HG03565 (cell line): ENCODE measurements around the gene DCXR.

Source experiments
- ATAC-seq: cut with Tn5 transposase; IDR thresholded peaks from one replicate; pipeline ENCODE4 v1.9.1; 2021; ENCODE audit warnings: mild to moderate bottlenecking, moderate library complexity; ENCODE audit not compliant: unreplicated experiment

Gene DCXR

DNA sequence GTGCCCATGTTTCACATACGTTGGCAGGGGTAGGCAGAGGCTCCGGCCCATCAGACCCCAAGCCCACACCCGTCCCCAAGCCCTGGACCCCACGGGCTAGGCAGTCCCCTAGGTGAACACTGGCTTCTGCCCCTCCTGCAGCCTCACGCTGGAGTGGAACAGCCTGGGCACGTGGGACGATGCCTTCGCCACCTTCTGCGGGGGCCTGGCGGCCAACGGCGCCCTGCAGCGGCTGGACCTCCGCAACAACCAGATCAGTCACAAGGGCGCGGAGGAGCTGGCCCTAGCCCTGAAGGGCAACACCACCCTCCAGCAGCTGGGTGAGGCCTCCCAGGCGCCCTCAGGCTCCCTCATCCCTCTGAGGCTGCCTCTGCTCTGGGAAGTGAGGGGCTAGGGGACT, 12.6 kb downstream of the DCXR start:
- ATAC-seq = no peak

DNA sequence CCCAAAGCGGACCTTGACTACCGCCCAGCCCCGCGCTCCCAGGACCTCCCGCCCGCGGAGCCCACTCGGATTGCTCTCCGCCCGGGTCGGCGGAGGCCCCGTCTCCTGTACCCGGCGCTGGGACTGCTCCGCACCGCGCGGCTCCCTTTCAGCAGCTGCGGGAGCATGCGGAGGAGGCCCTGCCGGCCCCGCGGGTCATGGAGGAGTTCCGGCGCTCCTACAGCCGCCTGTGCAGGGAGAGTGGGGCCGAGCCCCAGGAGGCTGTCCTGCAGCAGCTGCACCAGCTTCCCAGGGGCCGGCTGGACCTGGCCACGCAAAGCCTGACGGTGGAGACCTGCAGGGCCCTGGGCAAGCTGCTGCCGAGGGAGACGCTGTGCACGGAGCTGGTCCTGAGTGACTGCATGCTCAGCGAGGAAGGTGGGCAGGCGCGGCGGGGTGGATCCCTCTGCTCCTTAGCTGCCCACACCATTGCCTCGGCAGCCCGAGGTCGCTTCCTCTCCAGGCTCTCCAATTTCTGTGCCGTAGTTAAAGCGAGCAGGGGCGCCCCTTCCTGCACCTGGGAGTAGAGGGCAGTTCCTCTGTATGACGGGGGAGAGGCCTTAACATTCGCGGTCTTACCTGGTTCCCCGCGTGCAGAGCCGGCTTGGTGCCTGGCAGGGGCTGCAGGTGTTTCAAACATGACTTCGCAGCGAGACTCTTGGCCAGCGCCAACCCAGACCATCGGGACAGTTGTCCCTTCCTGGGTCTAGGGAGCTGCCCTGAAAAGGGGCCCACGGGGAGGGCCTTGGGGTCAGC, 13.9 kb downstream of the DCXR start:
- ATAC-seq = peak; percentile 7

DNA sequence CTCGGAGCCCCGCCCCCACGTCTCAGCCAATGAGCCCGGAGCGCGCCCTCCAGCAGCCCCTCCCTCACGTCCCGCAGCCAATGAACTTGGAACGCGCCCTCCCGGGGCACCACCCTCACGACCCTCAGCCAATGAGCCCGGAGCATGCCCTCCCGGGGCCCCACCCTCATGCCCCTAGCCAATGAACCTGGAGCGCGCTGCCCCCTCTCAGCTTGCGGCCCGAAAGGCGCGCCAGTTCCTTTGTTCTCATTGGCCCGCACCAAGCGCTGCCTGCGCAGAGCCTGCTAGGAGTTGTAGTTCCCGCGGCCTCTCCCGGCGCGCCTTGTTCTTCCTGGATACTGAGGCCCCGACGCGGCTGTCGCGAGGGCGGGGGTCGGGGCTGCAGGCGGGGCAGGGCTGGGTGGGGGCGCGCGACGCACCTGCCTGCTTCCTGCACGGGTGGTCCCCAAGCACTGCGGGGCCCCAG, 14.5 kb downstream of the DCXR start, which contains the start of gene LRRC45:
TSS of gene LRRC45 (plus strand) at position 325 of the 466 bp plus-strand sequence. CDS start 339 bp downstream, outside the sequence.
- ATAC-seq = peak; percentile 71

DNA sequence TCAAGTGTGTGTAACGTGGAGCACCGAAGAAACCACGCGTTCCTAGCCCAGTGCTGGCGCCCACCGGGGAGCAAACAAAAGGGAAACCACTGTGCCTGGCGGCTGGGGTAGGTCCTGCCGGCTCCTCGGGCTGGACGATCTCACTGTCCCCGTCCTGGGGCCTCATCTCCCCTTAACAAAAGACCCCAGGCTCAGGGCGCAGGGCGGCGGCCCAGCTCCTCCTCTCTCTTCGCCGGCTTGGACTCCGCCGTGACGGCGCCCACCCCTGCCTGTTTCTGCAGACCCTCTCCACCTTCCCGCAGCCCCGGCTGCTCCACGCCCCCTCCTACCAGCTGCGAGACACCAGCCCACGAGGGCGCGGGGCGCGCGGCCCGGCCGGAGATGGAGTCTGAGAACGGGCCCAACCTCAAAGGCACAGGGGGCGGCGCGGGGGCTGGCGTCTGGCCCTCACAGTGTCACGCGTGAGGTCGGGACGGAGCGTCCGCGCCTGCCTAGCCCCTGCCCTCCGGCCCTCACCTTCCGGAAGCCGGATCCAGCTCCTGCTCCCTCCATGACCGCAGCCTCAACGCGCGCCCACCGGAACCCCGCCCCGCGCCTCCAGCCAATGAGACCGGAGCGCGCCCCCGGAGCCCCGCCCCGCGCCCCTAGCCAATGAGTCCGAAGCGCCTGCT, 15.1 kb downstream of the DCXR start, which contains the start of gene CENPX:
TSS of gene CENPX (minus strand) at position 569 of the 671 bp plus-strand sequence. CDS start at position 552, 17 bp downstream.
- ATAC-seq = peak; percentile 9

DNA sequence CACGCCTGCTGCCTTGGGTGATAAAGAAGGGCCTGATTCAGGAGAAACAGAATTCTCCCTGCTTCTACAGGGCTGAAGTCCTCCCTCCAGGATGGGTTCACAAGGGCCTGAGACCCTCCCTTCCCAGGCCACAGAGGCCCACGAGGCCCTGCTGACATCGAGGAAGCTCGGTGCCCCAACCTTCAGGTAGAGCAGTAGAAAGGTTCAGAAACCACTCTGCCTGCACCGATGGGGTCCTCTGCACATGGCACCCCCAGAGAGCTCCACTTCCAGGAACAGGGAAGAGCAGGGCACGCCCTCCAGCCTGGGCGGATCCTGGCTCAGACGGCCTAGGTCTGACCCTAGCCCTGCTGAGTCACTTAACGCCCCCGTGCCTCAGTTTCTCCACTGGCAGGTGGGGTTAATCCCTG, 15.6 kb downstream of the DCXR start:
- ATAC-seq = no peak

DNA sequence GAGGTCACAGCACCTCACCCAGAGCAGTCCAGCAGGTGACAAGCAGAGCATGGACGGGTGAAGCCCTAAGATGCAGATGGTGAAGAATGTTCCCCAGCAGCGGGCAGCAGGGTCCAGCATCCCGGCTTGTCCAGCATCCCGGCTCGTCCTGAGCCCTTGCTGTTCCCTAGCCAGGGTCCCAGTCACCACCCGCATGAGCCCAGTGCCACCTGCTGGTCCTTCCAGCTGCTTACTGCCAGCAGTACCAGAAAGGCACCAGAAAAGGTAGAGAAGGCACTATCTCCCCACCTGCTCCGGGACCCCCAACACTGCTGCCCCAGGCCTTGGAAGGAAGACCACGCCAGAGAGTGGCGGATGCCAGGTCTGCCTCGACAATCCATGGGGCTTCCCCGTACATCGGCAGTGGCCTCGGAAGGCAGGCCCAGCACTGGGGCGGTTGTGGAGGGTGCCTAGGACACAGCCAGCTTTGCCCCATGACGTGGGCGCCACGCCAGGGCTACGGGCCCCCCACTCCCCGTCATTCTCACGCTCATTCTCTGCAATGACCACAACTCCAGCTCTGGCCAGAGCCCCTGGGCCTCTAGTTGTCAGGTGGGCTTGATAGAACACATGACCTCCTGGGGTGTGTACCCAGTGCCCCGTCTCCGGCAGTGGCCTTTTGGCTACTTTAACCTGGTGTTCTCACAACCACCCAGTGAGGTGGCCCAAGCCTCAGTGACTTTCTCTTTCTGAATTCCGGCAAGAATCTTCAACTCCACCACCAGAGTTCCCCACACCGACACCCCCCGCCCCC, 16.2 kb downstream of the DCXR start:
- ATAC-seq = no peak

DNA sequence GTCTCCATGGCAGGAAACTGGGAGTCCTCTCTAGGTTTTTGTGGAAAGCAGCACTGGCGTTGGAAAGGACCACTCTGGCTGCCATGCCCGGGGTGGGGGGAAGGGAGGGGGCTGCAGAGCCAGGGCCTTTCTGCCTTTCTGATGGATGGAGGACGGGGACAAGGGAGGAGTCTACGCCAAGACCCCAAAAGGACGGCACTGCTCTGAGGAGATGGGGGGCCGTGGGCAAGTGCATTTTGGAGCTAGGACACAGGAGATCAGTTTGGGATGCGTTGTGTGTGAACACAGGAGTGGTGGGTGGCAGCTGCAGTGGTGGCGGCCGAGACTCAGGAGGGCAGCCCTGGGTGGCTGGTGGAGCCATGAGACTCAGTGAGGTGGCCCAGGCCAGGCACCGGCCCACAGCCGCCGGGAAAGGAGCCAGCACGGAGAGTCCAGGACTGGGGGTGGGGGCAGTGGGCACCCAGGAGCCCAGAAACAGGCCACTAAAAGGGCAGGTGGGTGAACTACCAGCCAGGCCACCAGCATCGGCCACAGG, 16.9 kb downstream of the DCXR start:
- ATAC-seq = no peak

DNA sequence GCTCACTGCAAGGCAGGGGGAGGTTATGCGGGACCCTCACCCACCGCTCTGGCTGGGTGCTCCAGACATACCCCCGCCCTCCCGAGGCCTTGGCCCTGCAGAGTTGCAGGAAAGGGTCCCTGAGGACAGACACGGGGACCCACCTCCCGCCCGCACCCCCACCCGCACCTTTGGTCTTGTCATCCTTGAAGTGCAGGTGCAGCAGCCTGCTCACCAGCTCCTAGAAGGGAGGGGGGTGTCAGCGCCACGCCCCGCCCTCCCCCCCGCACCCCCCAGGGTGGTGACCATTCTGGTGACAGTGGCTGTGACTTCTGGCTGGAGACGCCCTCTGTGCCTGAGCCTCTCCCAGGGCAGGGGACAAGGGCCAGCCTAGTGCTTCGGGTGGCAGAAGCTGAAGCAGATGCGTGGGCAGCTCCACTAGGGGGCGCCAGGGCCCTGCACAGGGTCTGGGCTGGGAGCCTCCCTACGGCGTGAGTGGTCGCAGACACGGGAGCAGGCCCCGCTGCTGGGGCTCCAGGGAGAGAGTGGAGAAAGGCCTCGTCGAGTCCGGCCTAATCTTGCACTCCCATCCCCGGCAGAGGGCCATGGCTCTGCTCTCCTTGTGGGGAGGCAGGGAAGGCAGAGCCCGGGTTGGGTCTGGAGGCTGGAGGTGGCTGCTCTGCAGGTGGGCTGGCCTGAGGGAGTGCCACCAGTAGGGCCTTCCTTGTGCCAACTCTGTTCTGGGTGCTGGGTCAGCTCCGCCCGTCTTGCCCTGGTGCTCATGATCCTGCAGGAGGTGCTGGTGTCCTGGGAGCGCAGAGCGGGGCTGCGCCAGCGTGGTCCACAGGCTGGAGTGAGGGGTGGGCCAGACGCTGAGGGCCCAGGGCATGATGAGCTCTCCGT, 17.6 kb downstream of the DCXR start:
- no peak for ATAC-seq

DNA sequence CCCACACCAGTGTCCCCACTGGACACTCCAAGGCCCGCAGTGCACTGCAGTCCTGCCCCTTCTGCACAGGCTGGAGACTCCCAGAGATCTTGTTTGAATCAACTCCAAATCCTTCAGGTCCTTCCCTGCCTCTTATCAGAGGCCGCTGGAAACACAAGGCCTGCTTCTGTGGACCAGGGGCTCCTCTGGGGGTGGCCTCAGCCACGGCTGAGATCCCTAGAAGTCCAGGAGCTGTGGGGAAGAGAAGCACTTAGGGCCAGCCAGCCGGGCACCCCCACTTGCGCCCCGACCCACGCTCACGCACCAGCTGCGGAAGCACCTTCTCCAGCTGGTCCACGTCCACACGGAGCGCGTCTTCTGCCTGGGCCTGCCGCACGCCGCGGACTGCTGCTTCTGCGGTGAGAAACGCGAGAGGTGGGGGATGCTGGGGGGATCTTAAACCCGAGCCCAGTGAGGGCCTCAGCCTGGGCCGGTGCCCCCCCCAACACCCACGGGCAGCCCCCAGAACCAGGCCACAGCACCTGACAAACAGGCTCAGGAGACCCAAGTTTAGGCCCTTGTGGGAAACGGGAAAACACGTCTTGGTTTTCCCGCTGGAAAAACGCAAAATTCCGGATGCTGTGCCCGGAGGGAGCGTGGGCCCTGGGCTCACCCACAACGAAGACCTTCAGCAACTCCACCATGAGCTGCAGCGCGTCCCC, 18.4 kb downstream of the DCXR start:
- no peak for ATAC-seq

DNA sequence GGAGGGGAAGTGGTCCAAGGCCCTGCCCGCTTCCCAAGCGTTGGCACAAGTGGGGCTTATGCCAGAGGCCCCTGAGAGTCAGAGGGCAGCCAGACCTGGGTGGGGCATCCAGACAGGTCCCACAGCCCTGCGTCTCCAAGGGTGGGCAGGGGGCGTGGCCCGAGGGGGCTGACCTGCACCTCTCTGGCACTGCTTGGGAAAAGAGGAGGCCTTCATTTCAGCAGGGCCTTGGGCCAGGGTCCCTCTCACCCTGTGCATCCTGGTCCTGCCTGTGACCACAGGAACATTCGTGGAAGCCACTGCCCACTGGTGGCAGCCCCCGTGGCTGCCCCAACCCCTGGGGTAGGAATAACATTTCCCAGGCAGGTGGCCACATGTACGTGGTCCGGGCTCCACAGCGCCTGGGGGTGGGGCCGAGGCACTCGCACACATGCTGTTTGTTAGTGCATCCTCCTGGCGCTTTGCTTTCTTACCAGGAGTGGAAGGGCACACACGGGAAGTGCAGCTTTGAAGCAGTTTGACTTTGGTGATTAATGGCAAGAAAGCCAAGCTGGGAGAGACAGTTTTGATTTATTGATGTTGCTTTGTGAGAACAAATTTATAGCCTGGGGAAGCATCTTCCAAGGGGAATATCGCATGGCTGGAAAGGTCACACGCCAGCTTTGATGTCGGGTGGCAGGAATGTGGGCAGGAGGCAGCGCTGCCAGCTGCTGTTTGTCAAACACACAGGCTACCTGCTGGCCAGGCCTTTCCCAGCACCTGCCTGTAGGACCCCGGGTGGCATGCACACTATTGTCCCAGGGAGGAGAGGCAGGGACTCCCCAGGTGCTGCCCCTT, 19.1 kb downstream of the DCXR start:
- ATAC-seq = no peak

DNA sequence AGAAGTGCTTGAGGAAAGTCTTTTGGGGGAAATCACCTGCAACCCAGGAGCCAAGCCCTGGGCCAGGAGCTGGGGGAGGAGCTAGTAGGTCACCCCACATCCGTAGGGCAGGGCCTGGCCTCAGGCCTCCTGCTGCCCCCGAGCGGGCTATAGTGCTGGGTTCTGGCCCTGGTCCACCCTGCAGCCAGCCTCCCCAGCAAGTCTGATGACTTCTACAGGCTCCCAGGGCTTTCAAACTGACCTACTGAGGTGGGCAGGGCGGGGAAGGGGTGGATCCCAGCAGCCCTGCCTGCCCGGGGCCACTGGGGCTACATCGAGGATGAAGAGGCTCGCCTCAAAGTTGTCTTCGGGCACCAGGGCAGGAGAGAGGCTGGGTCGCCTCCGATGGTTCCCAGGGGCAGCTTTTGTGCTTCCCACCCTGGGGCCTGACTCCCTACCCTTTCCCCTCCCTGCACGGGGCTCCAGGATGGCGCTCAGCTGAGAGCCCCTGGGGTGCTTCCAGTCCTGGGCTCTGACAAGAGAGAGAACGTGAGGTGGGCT, 19.8 kb downstream of the DCXR start:
- ATAC-seq = no peak

DNA sequence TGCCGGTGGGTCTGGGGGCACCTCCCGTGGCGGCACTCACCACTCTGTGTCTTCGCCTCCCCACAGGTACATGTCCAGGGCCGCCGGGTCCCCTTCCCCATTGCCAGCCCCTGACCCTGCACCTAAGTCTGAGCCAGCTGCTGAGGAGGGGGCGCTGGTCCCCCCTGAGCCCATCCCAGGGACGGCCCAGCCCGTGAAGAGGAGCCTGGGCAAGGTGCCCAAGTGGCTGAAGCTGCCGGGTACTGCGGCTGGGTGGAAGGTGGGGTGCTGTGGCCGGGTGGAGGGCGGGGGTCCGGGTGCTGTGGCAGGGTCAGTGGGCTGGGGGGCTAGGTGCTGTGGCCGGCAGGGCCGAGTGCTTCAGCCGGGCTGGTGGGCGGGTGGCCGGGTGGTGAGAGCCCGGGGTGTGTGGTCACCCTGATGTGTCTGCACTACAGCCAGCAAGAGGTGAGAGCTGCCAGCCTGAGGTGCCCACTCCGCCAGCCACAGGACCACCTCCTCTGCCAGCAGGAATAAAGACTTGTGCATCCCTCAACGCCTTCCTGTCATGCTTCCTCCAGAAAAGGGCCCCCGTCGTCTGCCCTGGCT, 20.5 kb downstream of the DCXR start:
- no peak for ATAC-seq

DNA sequence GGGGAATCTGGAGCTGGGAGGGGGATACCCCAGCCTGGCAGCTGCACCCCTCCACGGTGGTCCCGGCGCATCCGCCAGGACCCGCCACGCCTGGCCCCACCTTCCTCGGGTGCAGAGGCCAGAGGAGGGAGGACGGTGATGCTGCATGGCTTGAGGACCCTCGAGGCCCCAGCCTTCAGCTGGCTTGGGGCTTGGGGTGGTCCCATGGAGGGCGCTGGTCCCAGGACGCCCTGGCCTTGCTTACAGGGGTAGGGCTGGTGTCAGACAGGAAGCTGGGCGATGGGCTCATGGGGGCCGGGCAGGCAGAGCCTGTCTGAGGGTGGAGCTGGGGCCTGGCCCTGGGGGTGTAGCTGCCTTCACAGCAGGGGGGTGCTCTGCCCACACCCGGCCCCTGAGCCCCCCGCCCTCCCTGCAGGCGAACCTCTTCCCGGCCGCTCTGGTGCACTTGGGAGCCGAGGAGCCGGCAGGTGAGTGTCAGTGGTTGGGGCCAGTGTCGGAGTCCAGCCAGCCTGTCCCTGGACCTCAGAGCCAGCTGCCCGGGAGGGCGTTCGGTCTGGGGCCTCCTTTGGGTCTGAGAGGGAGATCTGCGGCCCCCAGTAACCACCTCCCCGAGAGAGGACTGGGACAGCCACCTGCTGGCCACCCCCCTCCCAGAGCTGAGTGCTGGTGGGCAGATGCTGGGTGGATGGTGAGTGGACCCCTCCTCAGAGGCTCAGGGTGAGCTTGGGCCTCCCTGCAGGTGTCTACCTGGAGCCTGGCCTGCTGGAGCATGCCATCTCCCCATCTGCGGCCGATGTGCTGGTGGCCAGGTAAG, 21.2 kb downstream of the DCXR start:
- no peak for ATAC-seq

DNA sequence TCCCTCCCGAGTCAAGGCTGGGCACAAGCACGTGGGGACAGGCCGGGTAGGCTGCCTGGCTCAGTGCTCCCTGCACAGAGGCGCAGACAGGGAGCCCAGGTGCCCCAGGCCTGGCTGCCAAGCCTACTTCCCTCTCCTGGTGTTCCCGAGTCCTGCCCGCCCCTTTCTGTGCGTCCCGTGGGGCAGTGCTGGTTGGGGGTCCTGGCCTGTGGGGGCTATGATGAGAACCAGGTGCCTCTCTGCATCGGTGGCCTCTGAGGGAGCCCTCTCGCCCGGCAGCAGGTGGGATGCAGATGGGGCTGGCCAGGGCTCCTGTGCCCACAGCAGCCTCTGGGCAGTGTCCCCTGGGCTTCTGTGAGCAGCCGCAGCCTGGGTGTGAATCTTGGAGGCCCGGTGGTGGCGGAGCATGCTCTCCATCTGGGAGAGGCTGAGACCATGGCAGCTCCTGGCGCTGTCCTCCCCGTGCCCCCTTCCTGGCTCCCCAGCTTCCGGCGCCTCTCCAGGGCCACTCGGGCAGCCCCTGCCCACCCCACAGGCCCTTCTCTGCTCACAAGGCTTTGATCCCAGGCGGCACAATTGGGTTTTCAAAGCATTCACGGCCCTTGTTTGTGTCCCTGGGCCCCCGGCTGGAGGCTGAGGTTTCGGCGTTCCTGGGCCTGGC, 22.1 kb downstream of the DCXR start:
- ATAC-seq = no peak

DNA sequence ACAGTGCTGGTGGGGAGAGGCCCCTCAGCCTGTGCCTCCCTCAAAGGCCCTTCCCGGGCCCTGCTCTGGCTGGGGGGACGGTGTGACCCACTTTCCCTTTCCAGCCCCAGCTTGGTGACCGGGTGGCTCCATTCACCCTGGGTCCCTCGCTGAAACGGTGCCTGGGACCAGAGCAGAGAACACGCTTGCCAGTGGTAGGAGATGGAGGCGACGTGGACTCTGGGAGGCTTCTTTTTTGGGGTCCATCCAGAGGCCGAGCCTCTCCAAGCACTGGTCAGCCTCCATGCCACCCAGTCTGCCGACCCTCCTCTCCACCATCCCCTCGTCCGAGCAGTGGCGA, 22.6 kb downstream of the DCXR start:
- ATAC-seq = no peak

DNA sequence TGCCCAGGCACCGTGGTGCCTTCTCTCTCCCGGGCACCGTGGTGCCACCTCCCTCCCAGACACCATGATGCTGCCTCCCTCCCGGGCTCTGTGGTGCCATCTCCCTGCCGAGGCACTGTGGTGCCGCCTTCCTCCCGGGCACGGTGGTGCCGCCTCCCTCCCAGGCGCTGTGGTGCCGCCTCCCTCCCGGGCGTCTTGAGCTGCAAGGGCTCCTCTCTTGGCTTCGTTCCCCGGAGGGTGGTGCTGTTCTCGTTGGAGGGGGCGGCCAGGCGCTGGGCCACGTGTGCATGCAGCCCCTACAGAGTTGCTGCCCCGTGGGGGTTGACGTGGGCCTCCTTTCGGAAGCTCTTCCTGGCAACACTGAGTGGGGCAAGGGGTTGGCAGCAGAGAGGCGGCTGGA, 23.1 kb downstream of the DCXR start:
- ATAC-seq = no peak
